DOHH2 (cell line): Measurements from ENCODE around the gene ZBTB49.

Experiments
- CTCF ChIP-seq: fragments of 200-600 bp; sonication (generic); IDR thresholded peaks from one replicate; pipeline ENCODE4 v1.5.1; 2014; ENCODE audit warnings: antibody characterized with exemption, mild to moderate bottlenecking, low read depth, low read length; ENCODE audit not compliant: poor library complexity, severe bottlenecking
- EZH2phosphoT487 ChIP-seq: fragments of 200-600 bp; sonication (generic); IDR thresholded peaks from 2 replicates; pipeline ENCODE4 v1.6.1; 2017; ENCODE audit warnings: borderline replicate concordance, mild to moderate bottlenecking, antibody characterized with exemption, low read length, moderate library complexity, mixed read lengths

GRCh38 chr4:4344915-4345527 is 55.0 kb downstream of the ZBTB49 start:
- TF ChIP-seq EZH2phosphoT487 (no peak), CTCF (no peak)
